GM12872 (cell line): ENCODE measurements around the gene BFAR.

Experiments
- CTCF ChIP-seq: IDR thresholded peaks from 3 replicates; pipeline ENCODE4 v1.5.1; 2011; ENCODE audit warnings: low read depth, mild to moderate bottlenecking, low read length, moderate library complexity; ENCODE audit not compliant: insufficient read depth

BFAR gene

GRCh38 chr16:14608604-14609003 is 24.1 kb upstream of the BFAR start:
- no peak for TF ChIP-seq CTCF

GRCh38 chr16:14609716-14610115 is 23.0 kb upstream of the BFAR start:
- TF ChIP-seq CTCF: no peak

- TF ChIP-seq CTCF: no peak
Observed at GRCh38 chr16:14611660-14612059, 21.1 kb upstream of the BFAR start.

- no peak for TF ChIP-seq CTCF
Observed at GRCh38 chr16:14613991-14614390, 18.8 kb upstream of the BFAR start.

GRCh38 chr16:14616280-14616679 is 16.5 kb upstream of the BFAR start:
- TF ChIP-seq CTCF: no peak

- no peak for TF ChIP-seq CTCF
Observed at GRCh38 chr16:14618566-14618965, 14.2 kb upstream of the BFAR start.

- no peak for TF ChIP-seq CTCF
Observed at GRCh38 chr16:14627078-14627477, 5.7 kb upstream of the BFAR start.

GRCh38 chr16:14628806-14629611 is 3.7 kb upstream of the BFAR start:
- TF ChIP-seq CTCF: no peak
